CD4-positive, alpha-beta T cell treated with Interleukin-4 for 4 hours (primary cell): ENCODE data around the gene KIF24.
"Not testable (repeated sequence)": the region's sequence is repeated elsewhere in the genome, so short reads cannot be mapped to it uniquely, and the experiment has no call there.

Source experiments
- DNase-seq: peaks from one replicate; pipeline ENCODE4 v3.0.0-alpha.2; 2020

Gene KIF24

DNA sequence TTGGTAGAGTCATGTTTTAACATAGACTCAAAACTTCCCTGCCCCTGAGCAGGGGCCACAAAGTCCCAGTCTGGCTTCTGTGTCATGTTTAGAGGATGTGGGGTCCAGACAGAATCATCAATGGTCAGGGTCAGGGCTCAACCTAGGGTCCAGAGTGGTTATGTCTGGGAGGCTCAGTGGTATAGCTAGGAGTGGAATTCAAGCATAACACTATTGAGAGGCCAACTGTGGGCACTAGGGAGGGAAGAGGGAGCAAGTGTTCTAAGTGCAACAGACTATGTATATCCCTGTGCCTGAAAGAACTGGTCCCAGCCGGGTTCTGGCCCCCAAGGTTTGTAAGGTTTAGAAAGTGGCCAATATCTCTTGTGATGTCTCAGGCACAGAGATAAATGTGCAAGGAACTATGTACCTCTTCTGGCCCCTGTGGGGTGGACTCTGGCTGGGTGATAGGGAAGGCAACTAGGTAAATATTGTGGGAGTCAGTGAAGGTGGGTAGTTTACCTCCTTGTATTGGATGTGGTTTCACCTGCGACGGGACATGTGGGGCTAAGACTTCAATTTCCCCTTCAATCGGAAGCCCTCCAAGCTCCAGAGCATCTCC, 33.6 kb upstream of the KIF24 start:
- DNase-seq = no peak

- not testable (repeated sequence) for DNase-seq
Measured at GRCh38 chr9:34352957-34353356, 23.9 kb upstream of the KIF24 start.

DNA sequence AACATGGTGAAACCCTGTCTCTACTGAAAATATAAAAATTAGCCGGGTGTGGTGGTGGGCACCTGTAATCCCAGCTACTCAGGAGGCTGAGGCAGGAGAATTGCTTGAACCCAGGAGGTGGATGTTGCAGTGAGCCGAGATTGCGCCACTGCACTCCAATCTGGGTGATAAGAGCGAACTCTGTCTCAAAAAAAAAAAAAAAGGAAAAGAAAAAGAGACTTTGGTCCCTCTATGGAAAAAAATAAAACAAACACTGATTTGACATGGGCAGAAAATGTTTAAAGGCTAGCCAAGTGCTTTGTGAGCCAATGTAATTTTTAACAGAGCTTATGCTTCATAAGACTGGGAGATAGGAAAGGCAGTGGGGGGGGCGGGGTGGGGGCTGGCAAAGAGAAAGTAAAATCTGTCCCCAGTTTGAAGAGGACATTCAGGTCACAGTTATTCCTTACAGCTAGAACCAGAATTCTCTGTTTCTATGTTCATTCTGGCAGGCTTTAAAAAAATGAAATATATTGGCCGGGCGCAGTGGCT, 23.1 kb upstream of the KIF24 start:
- not testable (repeated sequence) for DNase-seq

GRCh38 chr9:34349324-34349723, 20.3 kb upstream of the KIF24 start:
- DNase-seq = no peak

DNA sequence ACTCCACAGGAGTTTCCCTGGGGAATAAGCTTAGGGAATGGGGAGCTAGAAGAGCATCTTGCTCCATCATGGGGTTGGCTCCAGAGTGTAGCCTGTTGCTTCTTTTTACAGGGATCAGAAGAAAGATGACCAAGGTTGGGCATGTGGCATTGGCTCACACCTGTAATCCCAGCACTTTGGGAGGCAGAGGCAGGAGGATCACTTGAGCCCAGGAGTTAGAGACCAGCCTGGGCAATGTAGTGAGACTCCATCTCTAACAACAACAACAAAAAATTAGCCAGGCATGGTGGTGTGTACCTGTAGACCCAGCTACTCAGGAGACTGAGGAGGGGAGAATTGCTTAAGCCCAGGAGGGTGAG, 18.7 kb upstream of the KIF24 start:
- no peak for DNase-seq

DNA sequence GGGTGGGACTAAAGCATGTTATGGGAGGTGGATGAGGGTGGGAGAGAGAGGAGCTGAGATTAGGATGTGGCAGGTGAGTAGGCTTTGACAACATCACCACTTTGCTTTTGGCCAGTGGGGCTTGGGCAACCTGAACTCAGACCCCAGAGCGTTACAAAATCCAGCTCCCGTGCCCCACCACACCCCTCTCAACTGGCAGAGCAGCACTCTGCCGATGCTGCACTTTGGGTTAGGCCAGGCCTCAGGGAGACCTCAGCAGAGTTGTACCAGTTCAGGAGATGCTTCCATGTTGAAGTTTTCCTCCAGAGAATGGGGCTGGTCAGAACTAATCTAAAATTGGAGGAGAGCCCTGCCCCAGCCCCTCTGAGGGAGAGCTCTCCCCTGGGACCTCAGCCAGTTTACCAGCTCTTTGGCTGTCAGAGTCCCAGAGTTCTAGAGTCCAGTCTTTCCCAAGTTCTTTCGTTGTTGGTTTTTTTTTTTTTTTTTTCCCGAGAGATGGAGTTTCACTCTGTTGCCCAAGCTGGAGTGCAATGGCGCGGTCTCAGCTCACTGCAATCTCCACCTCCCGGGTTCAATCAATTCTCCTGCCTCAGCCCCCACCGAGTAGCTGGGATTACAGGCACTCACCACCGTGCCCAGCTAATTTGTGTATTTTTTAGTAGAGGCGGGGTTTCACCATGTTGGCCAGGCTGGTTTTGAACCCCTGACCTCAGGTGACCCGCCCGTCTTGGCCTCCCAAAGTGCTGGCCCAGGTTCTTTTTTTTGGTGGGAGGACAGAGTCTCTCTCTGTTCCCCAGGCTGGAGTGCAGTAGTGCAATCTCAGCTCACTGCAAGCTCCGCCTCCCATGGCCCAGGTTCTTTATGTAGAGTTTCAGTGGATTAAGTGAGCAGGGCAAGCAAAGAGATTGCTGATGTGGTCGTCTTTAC, 18.1 kb upstream of the KIF24 start:
- no peak for DNase-seq

GRCh38 chr9:34343605-34344004, 14.5 kb upstream of the KIF24 start:
- no peak for DNase-seq

DNA sequence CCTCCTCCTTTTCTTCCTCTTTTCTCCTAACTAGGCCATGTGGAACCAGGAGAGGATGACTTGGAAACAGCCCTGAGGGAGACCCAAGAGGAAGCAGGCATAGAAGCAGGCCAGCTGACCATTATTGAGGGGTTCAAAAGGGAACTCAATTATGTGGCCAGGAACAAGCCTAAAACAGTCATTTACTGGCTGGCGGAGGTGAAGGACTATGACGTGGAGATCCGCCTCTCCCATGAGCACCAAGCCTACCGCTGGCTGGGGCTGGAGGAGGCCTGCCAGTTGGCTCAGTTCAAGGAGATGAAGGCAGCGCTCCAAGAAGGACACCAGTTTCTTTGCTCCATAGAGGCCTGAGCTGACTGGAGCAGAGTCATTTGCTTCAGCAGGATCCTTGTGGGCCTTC, 14.0 kb upstream of the KIF24 start:
- no peak for DNase-seq

DNA sequence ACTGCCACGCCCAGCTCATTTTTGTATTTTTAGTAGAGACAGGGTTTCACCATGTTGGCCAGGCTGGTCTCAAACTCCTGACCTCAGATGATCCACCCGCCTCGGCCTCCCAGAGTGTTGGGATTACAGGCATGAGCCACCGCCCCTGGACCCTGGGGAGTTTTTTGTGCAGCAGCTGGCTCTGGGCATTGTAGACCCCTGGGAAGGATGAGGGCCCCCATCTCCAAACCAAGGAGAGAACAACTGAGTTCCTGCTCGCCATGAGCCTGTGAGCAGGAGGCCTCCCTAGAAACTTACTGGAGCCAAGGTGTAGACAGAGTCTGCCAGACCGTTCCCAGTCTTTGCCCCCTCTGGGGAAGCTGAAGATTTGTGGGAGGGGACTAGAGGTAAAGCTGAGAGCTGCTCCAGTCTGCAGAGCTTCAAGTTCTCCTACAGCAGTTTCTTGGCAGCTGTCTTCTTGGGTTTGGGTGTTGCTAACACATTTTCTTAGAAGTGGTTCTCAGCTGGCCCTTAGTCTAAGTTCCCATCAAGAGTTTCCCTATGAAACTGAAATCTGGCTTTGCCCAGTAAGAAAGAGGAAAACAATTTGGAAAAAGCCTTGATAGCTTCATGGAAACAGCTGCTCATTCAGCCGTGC, 12.7 kb upstream of the KIF24 start:
- DNase-seq = no peak

- DNase-seq = no peak
Measured at GRCh38 chr9:34338665-34339385, 9.8 kb upstream of the KIF24 start.

DNA sequence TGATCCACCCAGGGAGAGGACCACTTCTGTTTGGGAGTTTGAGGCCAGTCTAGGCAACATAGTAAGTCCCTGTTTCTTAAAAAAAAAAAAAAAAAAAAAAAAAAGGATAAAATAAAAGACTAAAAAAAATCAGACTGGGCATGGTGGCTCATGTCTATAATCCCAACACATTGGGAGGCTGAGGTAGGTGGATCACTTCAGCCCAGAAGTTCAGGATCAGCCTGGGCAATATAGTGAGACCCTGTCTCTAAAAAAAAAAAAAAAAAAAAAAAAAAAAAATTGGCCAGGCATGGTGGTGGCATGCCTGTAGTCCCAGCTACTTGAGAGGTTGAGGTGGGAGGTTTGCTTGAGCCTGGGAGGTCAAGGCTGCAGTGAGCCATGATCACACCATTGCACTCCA, 9.0 kb upstream of the KIF24 start:
- not testable (repeated sequence) for DNase-seq

GRCh38 chr9:34337403-34337802, 8.3 kb upstream of the KIF24 start:
- no peak for DNase-seq

DNA sequence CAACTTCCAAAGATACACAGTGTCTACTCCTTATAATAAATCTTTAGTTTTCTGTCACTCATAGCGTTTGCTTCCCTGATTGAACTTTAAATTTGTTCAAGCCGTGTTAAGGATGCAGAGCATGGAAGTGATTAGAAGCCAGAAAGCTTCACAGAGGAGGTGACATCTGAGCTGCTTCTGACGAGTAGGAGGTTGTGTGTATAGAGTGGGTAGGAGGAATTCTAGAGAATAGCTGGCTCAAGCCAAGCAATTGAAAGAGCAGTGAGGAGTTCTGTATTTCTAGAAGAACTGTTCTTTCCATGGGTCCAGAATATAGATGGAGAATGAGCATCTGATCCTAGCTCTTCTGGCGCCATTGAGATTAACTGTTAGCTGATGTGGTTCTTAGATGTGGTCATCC, 6.3 kb upstream of the KIF24 start:
- DNase-seq = no peak

DNA sequence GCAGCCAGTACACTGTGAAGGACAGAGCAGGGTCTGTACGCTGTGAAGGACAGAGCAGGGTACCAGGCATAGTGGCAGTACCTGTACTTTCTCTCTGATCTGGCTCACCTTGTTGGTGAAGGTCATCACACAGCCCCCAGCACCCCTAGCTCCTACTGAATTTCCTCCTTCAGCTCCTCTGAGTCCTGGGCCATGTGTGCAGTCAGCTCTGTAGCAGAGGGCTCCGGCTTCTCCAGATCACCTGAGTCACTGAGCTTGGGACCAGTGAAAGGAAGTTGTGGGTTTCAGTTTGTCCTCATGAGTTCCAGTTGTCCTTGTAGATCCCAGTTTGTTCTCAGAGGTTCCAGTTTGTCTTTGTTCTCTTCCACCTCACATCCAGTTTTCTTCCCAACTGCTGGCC, 5.8 kb upstream of the KIF24 start:
- DNase-seq = no peak

DNA sequence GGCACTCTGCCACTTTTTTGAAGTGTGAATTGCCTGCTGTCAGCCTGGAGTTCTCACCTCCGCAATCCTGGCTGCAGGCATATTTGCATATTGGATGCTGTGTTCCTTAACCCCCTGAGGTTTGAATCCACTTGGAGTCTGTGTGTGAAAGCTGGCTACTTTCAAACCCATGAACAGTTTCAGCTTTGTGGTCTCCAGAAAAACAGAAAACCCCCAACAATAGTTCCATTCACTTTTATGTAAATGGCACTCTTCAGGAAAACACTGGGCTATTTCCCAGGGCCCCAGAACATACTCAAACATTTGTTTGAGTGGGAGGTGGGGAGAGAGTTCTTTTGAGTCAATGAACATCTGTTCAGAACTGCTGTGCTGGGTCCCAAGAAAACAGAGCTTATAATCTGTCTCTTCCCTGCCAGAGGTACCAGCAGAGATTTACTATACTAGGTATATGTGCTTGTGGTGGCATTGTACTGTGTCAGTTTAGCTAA, 5.3 kb upstream of the KIF24 start:
- no peak for DNase-seq

DNA sequence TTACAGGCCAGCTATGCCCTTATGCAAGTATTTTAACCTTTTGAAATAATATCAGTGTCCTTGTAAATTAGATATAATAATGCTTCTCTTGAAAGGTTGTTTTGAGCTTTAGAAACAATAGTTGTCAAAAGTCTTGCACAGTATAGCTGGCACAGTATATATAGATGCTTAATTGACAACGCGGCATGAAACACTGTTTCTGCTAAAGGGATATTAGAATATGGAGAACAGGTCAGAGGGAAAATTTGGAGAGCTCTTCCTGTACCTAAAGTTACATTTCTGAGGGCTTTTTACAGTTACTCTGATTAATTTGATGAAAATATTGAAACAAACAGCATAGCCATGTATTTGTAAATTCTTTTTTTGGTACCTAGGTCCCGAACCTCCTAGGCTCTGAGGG, 4.8 kb upstream of the KIF24 start:
- no peak for DNase-seq

DNA sequence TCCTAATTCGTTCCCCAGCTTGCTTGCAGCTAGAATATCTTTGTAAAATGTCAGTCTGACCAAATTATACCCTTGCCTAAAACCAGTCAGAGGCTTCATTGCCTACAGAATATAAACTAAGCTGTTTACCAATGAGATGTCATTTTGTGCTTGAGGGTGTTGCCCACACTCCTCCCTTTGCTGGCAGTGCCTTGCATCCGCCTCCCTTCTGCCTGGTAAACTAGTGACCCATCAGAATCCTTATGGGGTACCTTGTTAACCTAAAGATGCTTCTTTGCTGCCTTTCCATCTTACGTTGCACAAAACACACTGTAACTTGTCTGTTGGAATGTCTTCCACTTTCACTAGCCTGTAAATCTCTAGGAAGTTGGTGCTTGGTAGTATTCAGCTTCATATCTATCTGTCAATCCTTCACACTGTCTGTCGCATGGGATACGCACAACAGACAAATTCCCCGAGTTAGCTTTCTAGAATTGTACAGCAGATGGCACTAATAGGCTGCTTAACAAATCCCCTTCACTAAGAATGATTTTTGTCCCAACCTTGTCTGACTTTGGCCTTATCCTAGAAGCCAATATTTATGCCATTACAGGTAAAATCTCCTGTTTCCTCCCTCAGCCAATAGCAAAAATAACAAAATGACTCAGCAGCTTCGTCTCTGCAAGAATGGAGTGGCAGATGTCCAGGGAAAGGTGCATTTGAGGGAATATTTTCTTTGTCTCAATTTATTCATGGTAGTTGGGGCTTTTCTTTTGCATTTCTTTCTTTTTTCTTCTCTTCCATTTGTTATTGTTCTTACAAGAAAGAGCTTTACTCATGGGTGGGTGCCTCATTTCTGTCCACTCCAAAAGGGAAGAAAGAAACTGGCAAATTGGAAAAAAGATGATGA, 3.3 kb upstream of the KIF24 start:
- DNase-seq = peak; percentile 17

DNA sequence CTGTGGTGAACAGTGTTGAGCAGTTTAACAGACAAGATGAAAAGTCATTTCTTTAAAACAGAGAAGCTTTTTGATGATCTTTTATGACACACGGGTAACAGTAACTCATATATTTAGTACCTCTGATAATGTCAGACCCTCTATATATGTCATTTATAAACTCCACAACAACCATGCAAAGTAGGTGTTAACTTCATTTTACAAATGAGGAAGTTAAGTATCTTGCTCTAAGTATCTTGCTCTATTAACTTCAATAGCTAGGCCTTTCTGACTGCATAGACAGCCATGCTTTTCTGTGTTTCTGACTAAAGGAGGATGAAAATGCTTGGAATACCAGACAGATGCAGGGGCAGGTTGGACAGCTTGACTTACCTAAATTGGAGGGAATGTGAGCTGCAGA, 2.1 kb upstream of the KIF24 start:
- DNase-seq = no peak

GRCh38 chr9:34328500-34328986, 525 bp downstream of the KIF24 start:
- no peak for DNase-seq

GRCh38 chr9:34326690-34327089, 2.4 kb downstream of the KIF24 start:
- DNase-seq = no peak

GRCh38 chr9:34322899-34323591, 6.0 kb downstream of the KIF24 start:
- no peak for DNase-seq
